Tibial nerve (tissue), 4 donors: ENCODE data around the gene MAVS. TPM values are rescaled to one million over a fixed set of nuclear protein-coding genes. Genes with fewer than 3 reads are reported as not detected.

ENCODE experiments used
- DNase-seq, 2 donors: peaks; one replicate each; pipeline ENCODE4 v3.0.0-alpha.2; 2019; ENCODE audit warnings: low spot score in 2 of 2
- H3K27ac ChIP-seq, 4 donors: fragments of 200-600 bp; sonication (generic) in 3 of 4; one replicate each; pipeline ENCODE4 v1.5.1; 2017 to 2019; ENCODE audit warnings: mild to moderate bottlenecking in 1 of 4
- H3K27me3 ChIP-seq, 2 donors: fragments of 200-600 bp; sonication (generic) in 1 of 2; one replicate each; pipeline versions ENCODE4 v1.5.1 to v1.6.0; 2017 to 2019
- H3K36me3 ChIP-seq, 3 donors: fragments of 200-600 bp; sonication (generic); one replicate each; pipeline ENCODE4 v1.5.1; 2018 to 2019
- H3K4me1 ChIP-seq, 4 donors: fragments of 200-600 bp; sonication (generic) in 3 of 4; one replicate each; pipeline ENCODE4 v1.5.1; 2017 to 2019
- H3K4me3 ChIP-seq, 4 donors: fragments of 200-600 bp; sonication (generic) in 3 of 4; one replicate each; pipeline ENCODE4 v1.5.1; 2017 to 2019; ENCODE audit warnings: mild to moderate bottlenecking in 1 of 4, moderate library complexity in 1 of 4
- H3K9me3 ChIP-seq, 4 donors: fragments of 200-600 bp; sonication (generic) in 3 of 4; one replicate each; pipeline ENCODE4 v1.5.1; 2017 to 2019
- CTCF ChIP-seq, 5 experiments: fragments of 200-600 bp in 3 of 5; fragments of 450-650 bp in 2 of 5; sonication (generic) in 3 of 5; IDR thresholded peaks; one replicate each; pipeline ENCODE4 v1.5.1; 2016 to 2019; ENCODE audit warnings: antibody characterized with exemption in 5 of 5, mild to moderate bottlenecking in 3 of 5, moderate library complexity in 2 of 5
- EP300 ChIP-seq, 2 donors: sonication (generic); formaldehyde crosslinking; IDR thresholded peaks; one replicate each; pipeline ENCODE4 v1.6.1; 2017; ENCODE audit warnings: antibody characterized with exemption in 2 of 2, mild to moderate bottlenecking in 1 of 2
- POLR2A ChIP-seq, 2 donors: fragments of 450-650 bp; IDR thresholded peaks; one replicate each; pipeline ENCODE4 v1.6.1; 2017; ENCODE audit warnings: antibody characterized with exemption in 2 of 2, mild to moderate bottlenecking in 2 of 2, moderate library complexity in 2 of 2
- WGBS, 2 donors: methylation state at CpG; one replicate each; pipeline ENCODE4 v1.1.5; 2018; 5-methylcytosine and 5-hydroxymethylcytosine counted together
- total RNA-seq, 4 donors: library from RNA; depleted of rRNA; stranded (reverse); fragments of >200 nt; gene quantifications; one replicate each; pipeline ENCODE4 v1.1.0, GENCODE V29; 2016

The MAVS gene
- total RNA-seq, 4 donors from 2014 or later = 34.5 to 49.8 (median 39.3) TPM

- Histone ChIP-seq H3K27me3 (no peaks in the 10 kb centered on the region), H3K27ac (peak overlapping the region; percentile 89 to 99 (median 96)), H3K4me3 (peak overlapping the region; percentile 91 to 99 (median 93)), H3K9me3 (no peaks in the 10 kb centered on the region), H3K4me1 (peaks cover 0 to 58% (median 51%) of the 10 kb centered on the region in 4 donors), H3K36me3 (peaks cover 0 to 6% (median 0%) of the 10 kb centered on the region in 3 donors)
- DNase-seq = no peak
- WGBS, 2 donors = 1% methylated on average over 3 of the region's 3 CpGs
- TF ChIP-seq POLR2A (IDR thresholded peaks at IDR 0.05) (no peak), CTCF (IDR thresholded peaks at IDR 0.05) (no peak), EP300 (IDR thresholded peaks at IDR 0.05) (no peak)
Measured at GRCh38 chr20:3890398-3890751, 43.7 kb downstream of the MAVS start.

- DNase-seq = no peak
- 31 to 38% methylated on average over 16 of the region's 16 CpGs for WGBS, 2 donors
- Histone ChIP-seq H3K36me3 (no peaks in the 10 kb centered on the region), H3K4me3 (peak overlapping the region; percentile 91 to 99 (median 93)), H3K27ac (peak overlapping the region in 3 of 4 donors; percentile 15 to 96 (median 96)), H3K9me3 (no peaks in the 10 kb centered on the region), H3K27me3 (no peaks in the 10 kb centered on the region), H3K4me1 (peaks cover 0 to 67% (median 57%) of the 10 kb centered on the region in 4 donors)
- TF ChIP-seq POLR2A (IDR thresholded peaks at IDR 0.05) (no peak), EP300 (IDR thresholded peaks at IDR 0.05) (no peak), CTCF (IDR thresholded peaks at IDR 0.05) (no peak)
Measured at GRCh38 chr20:3890999-3891929, 44.6 kb downstream of the MAVS start.

GRCh38 chr20:3894796-3895195, 48.2 kb downstream of the MAVS start:
- no peak for DNase-seq
- no peaks in the 10 kb centered on the region for H3K9me3 ChIP-seq
- no peaks in the 10 kb centered on the region for H3K36me3 ChIP-seq
- H3K27me3 ChIP-seq = no peaks in the 10 kb centered on the region
- peaks cover 0 to 94% (median 73%) of the 10 kb centered on the region in 4 donors for H3K4me1 ChIP-seq
- 71 to 75% methylated on average over 5 of the region's 5 CpGs for WGBS, 2 donors
- H3K4me3 ChIP-seq = no peak overlapping the region
- TF ChIP-seq CTCF (IDR thresholded peaks at IDR 0.05) (no peak), POLR2A (IDR thresholded peaks at IDR 0.05) (no peak), EP300 (IDR thresholded peaks at IDR 0.05) (no peak)
- H3K27ac ChIP-seq = peak overlapping the region in 1 of 4 donors; percentile 69

GRCh38 chr20:3896302-3896701, 49.7 kb downstream of the MAVS start:
- H3K4me1 ChIP-seq = peaks cover 0 to 99% (median 77%) of the 10 kb centered on the region in 4 donors
- WGBS, 2 donors = 81 to 90% methylated on average over 4 of the region's 4 CpGs
- H3K9me3 ChIP-seq = no peaks in the 10 kb centered on the region
- no peaks in the 10 kb centered on the region for H3K27me3 ChIP-seq
- DNase-seq = no peak
- H3K4me3 ChIP-seq = no peak overlapping the region
- H3K27ac ChIP-seq = peak overlapping the region in 2 of 4 donors; percentile 40 to 60
- no peaks in the 10 kb centered on the region for H3K36me3 ChIP-seq
- TF ChIP-seq POLR2A (IDR thresholded peaks at IDR 0.05) (no peak), EP300 (IDR thresholded peaks at IDR 0.05) (no peak), CTCF (IDR thresholded peaks at IDR 0.05) (no peak)
